ENCODE measurements around the gene KIAA0408.

DNA sequence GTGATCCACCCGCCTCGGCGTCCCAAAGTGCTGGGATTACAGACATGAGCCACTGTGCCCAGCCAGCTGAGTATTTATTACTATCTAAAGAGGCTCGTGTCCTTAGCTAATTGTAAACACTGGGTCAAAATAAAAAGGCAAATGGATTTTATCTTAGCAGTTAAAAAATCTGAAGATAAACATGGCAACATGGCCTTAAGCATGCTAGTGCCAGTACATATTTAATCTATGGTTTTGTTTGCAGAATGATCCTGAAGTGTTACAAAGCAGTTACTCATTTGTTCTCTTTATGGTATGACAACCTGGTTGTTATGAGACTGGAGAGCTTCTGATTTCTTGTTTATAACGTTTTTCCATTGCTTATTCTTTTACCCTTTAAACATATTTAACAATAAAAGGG, 3.9 kb upstream of the KIAA0408 start:
- TF ChIP-seq CTCF (IDR thresholded peaks at IDR 0.05): no peak
- TF ChIP-seq ZFX (IDR thresholded peaks at IDR 0.05; ENCODE audit: borderline replicate concordance): no peak

Measured in 22Rv1 (cell line).